Neural progenitor cell (in vitro differentiated cells): ENCODE data around the gene TBC1D9. TPM values are rescaled to one million over a fixed set of nuclear protein-coding genes. Genes with fewer than 3 reads are reported as not detected.

Source experiments
- DNase-seq: peaks from one replicate; pipeline ENCODE4 v3.0.0-alpha.2; 2016; ENCODE audit warnings: low spot score
- H2AFZ ChIP-seq: fragments of 200-600 bp; sonication (generic); replicated peaks from 2 replicates; pipeline ENCODE4 v1.6.1; 2016; ENCODE audit warnings: antibody characterized with exemption
- H3F3A ChIP-seq: fragments of 200-600 bp; sonication (generic); 2 replicates; pipeline ENCODE4 v1.6.1; 2016; ENCODE audit warnings: antibody characterized with exemption, low read depth
- H3K27ac ChIP-seq: fragments of 200-600 bp; sonication (generic); 2 replicates; pipeline ENCODE4 v1.5.1; 2016; ENCODE audit warnings: mild to moderate bottlenecking
- H3K27me3 ChIP-seq: fragments of 200-600 bp; sonication (generic); 2 replicates; pipeline ENCODE4 v1.6.1; 2016; ENCODE audit warnings: mild to moderate bottlenecking, moderate library complexity
- H3K36me3 ChIP-seq: fragments of 200-600 bp; sonication (generic); 2 replicates; pipeline ENCODE4 v1.5.1; 2016
- H3K4me1 ChIP-seq: fragments of 200-600 bp; sonication (generic); 2 replicates; pipeline ENCODE4 v1.6.1; 2016; ENCODE audit warnings: mixed run types
- H3K4me2 ChIP-seq: fragments of 200-600 bp; sonication (generic); 2 replicates; pipeline ENCODE4 v1.6.1; 2016
- H3K4me3 ChIP-seq: fragments of 200-600 bp; sonication (generic); 2 replicates; pipeline ENCODE4 v1.5.1; 2016
- H3K79me2 ChIP-seq: fragments of 200-600 bp; sonication (generic); 2 replicates; pipeline ENCODE4 v1.6.1; 2016; ENCODE audit warnings: low read depth
- H3K9ac ChIP-seq: fragments of 200-600 bp; sonication (generic); 2 replicates; pipeline ENCODE4 v1.6.1; 2016
- H3K9me3 ChIP-seq: fragments of 200-600 bp; sonication (generic); 2 replicates; pipeline ENCODE4 v1.5.1; 2016; ENCODE audit warnings: low read depth
- H4K20me1 ChIP-seq: fragments of 200-600 bp; sonication (generic); 2 replicates; pipeline ENCODE4 v1.6.1; 2016; ENCODE audit warnings: low read depth
- H3K27ac Mint-ChIP-seq: 3 replicates; pipeline ENCODE4 v1.8.0; 2021; ENCODE audit warnings: mixed read lengths
- H3K27me3 Mint-ChIP-seq: 2 replicates; pipeline ENCODE4 v1.8.0; 2022; ENCODE audit warnings: low read depth, mild to moderate bottlenecking, inconsistent platforms, moderate library complexity, mixed read lengths; ENCODE audit not compliant: insufficient read depth
- H3K36me3 Mint-ChIP-seq: 3 replicates; pipeline ENCODE4 v1.8.0; 2021; ENCODE audit warnings: mixed read lengths
- H3K4me1 Mint-ChIP-seq: 3 replicates; pipeline ENCODE4 v1.8.0; 2021; ENCODE audit warnings: mixed read lengths
- H3K4me3 Mint-ChIP-seq: 3 replicates; pipeline ENCODE4 v1.8.0; 2021; ENCODE audit warnings: mild to moderate bottlenecking, moderate library complexity, mixed read lengths
- H3K9me3 Mint-ChIP-seq: 3 replicates; pipeline ENCODE4 v1.8.0; 2020; ENCODE audit warnings: mixed read lengths
- CTCF ChIP-seq: fragments of 200-600 bp; sonication (generic); IDR thresholded peaks from 2 replicates; pipeline ENCODE4 v1.5.1; 2017; ENCODE audit warnings: antibody characterized with exemption, mild to moderate bottlenecking
- EZH2 ChIP-seq: fragments of 200-600 bp; sonication (generic); IDR thresholded peaks from 2 replicates; pipeline ENCODE4 v1.6.1; 2017; ENCODE audit warnings: antibody characterized with exemption, mild to moderate bottlenecking, moderate library complexity
- EZH2phosphoT487 ChIP-seq: fragments of 200-600 bp; sonication (generic); IDR thresholded peaks from 2 replicates; pipeline ENCODE4 v1.6.1; 2017; ENCODE audit warnings: antibody characterized with exemption
- total RNA-seq: library from RNA; depleted of rRNA; stranded (reverse); fragments of >200 nt; gene quantifications from 2 replicates; pipeline ENCODE4 v1.2.3, GENCODE V29; 2015; ENCODE audit warnings: low replicate concordance

The TBC1D9 gene
- total RNA-seq, 1 donor from 2014 or later, result 11.3 TPM

DNA sequence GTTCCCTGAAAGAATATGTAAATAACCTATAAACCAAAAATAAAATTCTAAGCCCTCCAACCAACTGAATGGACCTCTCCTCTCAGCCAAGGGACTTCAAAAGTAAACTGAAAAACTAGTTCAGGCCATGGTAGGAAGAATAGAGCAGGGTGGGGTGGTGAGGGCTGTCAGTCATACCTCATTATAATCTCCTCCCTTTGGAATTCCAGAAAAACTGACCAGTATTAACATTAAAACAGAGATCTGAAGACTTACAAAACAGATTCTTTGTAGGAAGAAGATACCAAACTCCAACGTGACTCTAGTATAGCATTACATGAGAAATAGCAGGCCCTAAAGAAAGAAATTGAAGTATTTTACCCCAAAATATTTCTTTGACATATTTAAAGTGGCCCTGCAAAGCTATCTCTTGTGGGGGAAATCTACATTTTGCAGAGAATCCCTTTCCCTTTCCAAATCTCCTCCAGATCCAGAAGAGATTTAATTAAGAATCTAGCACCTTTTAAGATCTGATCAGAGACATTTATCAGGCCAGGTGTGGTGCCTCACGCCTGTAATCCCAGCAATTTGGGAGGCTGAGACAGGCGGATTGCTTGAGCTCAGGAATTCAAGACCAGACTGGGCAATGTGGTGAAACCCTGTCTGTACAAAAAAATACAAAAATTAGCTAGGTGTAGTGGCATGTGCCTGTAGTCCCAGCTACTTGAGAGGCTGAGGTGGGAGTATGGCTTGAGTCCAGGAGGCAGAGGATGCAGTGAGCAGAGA, 15.1 kb downstream of the TBC1D9 start:
- TF ChIP-seq CTCF (no peak), EZH2 (no peak), EZH2phosphoT487 (no peak)
- no peak for DNase-seq
- Histone ChIP-seq H3K9me3 (no peaks in the 10 kb centered on the region), H3K9ac (no peak overlapping the region), H3F3A (no peaks in the 10 kb centered on the region), H3K4me3 (no peak overlapping the region), H3K79me2 (no peaks in the 10 kb centered on the region), H3K27me3 (no peaks in the 10 kb centered on the region), H3K36me3 (no peaks in the 10 kb centered on the region), H2AFZ (no peak overlapping the region), H3K4me1 (peaks cover 16% of the 10 kb centered on the region), H3K27ac (no peak overlapping the region), H4K20me1 (no peaks in the 10 kb centered on the region), H3K4me2 (no peak overlapping the region)
- H3K4me1 Mint-ChIP-seq, result peaks cover 22% of the 10 kb centered on the region
- peaks cover 8% of the 10 kb centered on the region for H3K36me3 Mint-ChIP-seq
- H3K9me3 Mint-ChIP-seq, result no peaks in the 10 kb centered on the region
- peaks cover 2% of the 10 kb centered on the region for H3K27me3 Mint-ChIP-seq
- no peak overlapping the region for H3K27ac Mint-ChIP-seq
- no peak overlapping the region for H3K4me3 Mint-ChIP-seq

GRCh38 chr4:140740422-140740821, 15.8 kb downstream of the TBC1D9 start:
- no peak overlapping the region for H3K4me3 Mint-ChIP-seq
- H3K27me3 Mint-ChIP-seq, result peaks cover 2% of the 10 kb centered on the region
- H3K4me1 Mint-ChIP-seq, result peaks cover 24% of the 10 kb centered on the region
- no peak for DNase-seq
- H3K79me2 ChIP-seq, result no peaks in the 10 kb centered on the region
- H3K4me2 ChIP-seq, result no peak overlapping the region
- no peaks in the 10 kb centered on the region for H4K20me1 ChIP-seq
- H3F3A ChIP-seq, result no peaks in the 10 kb centered on the region
- no peaks in the 10 kb centered on the region for H3K9me3 Mint-ChIP-seq
- H3K27me3 ChIP-seq, result no peaks in the 10 kb centered on the region
- no peak overlapping the region for H3K9ac ChIP-seq
- peaks cover 8% of the 10 kb centered on the region for H3K36me3 Mint-ChIP-seq
- no peak overlapping the region for H3K27ac ChIP-seq
- no peak overlapping the region for H2AFZ ChIP-seq
- H3K27ac Mint-ChIP-seq, result no peak overlapping the region
- TF ChIP-seq CTCF (no peak), EZH2 (no peak), EZH2phosphoT487 (no peak)
- H3K4me1 ChIP-seq, result peaks cover 16% of the 10 kb centered on the region
- H3K4me3 ChIP-seq, result no peak overlapping the region
- H3K36me3 ChIP-seq, result no peaks in the 10 kb centered on the region
- H3K9me3 ChIP-seq, result no peaks in the 10 kb centered on the region

DNA sequence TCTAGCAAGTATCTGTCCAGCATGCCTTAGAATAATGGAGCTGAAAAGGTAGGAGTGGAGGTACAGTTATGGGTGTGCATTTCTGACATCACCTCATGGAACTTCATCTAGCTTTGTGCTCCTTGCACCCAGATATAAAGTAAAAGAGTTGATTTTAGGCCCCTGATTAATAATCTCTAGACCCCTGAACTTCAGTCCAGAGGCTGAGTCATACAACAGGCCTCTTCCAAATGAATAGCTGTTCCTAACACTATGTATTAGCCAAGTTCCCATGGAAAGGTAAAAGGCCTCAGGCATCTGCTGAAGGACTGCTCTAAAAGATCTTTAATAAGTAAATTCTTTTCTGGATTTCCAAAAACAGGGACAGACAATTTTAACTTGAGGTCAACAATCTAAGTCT, 16.2 kb downstream of the TBC1D9 start:
- Mint-ChIP-seq H3K9me3 (no peaks in the 10 kb centered on the region), H3K27me3 (peaks cover 2% of the 10 kb centered on the region), H3K4me1 (peaks cover 23% of the 10 kb centered on the region), H3K36me3 (peaks cover 8% of the 10 kb centered on the region), H3K4me3 (no peak overlapping the region), H3K27ac (no peak overlapping the region)
- Histone ChIP-seq H3K4me1 (peaks cover 16% of the 10 kb centered on the region), H2AFZ (no peak overlapping the region), H3K4me2 (no peak overlapping the region), H3K27ac (no peak overlapping the region), H3K79me2 (no peaks in the 10 kb centered on the region), H3F3A (no peaks in the 10 kb centered on the region), H3K27me3 (no peaks in the 10 kb centered on the region), H3K9ac (no peak overlapping the region), H4K20me1 (no peaks in the 10 kb centered on the region), H3K36me3 (no peaks in the 10 kb centered on the region), H3K9me3 (no peaks in the 10 kb centered on the region), H3K4me3 (no peak overlapping the region)
- TF ChIP-seq CTCF (no peak), EZH2 (no peak), EZH2phosphoT487 (no peak)
- no peak for DNase-seq
